NT2/D1 (cell line): Measurements from ENCODE around the gene CALD1.

Experiments used
- DNase-seq: peaks from one replicate; pipeline ENCODE4 v3.0.0-alpha.2; 2011; ENCODE audit warnings: low read depth, low spot score
- H3K27me3 ChIP-seq: 2 replicates; pipeline ENCODE4 v1.6.0; 2011; ENCODE audit warnings: mild to moderate bottlenecking; ENCODE audit not compliant: insufficient read length, insufficient read depth
- H3K36me3 ChIP-seq: 2 replicates; pipeline ENCODE4 v1.6.1; 2011; ENCODE audit warnings: mild to moderate bottlenecking, low read length, mixed read lengths; ENCODE audit not compliant: insufficient read depth, insufficient read length
- H3K4me1 ChIP-seq: 2 replicates; pipeline ENCODE4 v1.5.1; 2011; ENCODE audit not compliant: insufficient read depth, insufficient read length
- H3K4me3 ChIP-seq: 2 replicates; pipeline ENCODE4 v1.5.1; 2011; ENCODE audit warnings: low read depth; ENCODE audit not compliant: insufficient read length
- H3K9ac ChIP-seq: 2 replicates; pipeline ENCODE4 v1.6.0; 2011; ENCODE audit warnings: low read depth; ENCODE audit not compliant: insufficient read length
- H3K9me3 ChIP-seq: 2 replicates; pipeline ENCODE4 v1.5.1; 2011; ENCODE audit warnings: mild to moderate bottlenecking, low read length; ENCODE audit not compliant: insufficient read depth
- SUZ12 ChIP-seq: IDR thresholded peaks from 2 replicates; pipeline ENCODE4 v1.6.1; 2011; ENCODE audit not compliant: insufficient read length, insufficient read depth; ENCODE audit errors: extremely low read depth
- YY1 ChIP-seq: IDR thresholded peaks from 2 replicates; pipeline ENCODE4 v1.6.1; 2011; ENCODE audit not compliant: insufficient read length, insufficient read depth
- ZNF274 ChIP-seq: IDR thresholded peaks from 2 replicates; pipeline ENCODE4 v1.6.1; 2011; ENCODE audit warnings: mild to moderate bottlenecking, low read depth, low read length

The CALD1 gene

DNA sequence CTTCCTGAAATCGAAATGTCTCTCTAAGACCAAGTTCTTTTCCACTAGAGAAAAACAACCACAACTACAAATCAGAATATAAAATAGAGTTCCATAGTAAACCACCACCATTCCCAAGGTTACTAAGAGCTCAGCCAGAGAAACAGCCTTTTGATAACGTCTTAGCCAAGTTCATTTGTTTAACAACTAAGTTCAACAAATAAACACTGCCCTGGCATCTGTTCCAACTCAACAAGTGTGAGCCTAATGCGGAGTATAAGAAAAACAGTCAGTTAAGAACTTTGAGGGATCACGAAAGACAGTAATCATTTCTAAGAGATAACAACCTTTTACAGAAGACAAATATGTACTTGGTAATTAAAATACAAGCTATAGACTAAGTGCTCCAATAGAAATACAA lies 77.3 kb downstream of the CALD1 start:
- Histone ChIP-seq H3K4me1 (no peaks in the 10 kb centered on the region), H3K27me3 (no peaks in the 10 kb centered on the region), H3K4me3 (no peak overlapping the region), H3K9ac (no peak overlapping the region), H3K9me3 (no peaks in the 10 kb centered on the region), H3K36me3 (peaks cover 32% of the 10 kb centered on the region)
- no peak for DNase-seq
- TF ChIP-seq ZNF274 (no peak), SUZ12 (no peak), YY1 (no peak)

DNA sequence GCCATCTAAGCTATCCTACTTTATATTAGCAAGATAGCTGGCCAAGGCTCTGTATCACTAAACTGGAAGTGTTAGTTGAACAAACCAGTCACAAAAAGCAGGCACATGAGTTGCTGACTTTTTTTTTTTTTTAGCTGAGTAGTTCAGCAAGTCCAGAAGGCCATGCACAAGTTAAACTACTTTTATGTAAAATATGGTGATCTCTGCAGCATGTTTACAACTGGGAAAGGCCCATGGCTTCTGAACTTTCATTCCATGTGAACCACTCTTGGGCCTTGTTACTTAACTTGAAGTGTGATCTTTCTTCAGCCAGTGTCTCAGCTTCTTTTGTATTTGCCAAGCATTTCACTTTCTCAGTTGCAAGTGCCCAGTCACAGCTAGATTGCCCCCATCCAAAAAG lies 78.5 kb downstream of the CALD1 start:
- Histone ChIP-seq H3K4me3 (no peak overlapping the region), H3K4me1 (no peaks in the 10 kb centered on the region), H3K9ac (no peak overlapping the region), H3K27me3 (no peaks in the 10 kb centered on the region), H3K36me3 (peaks cover 27% of the 10 kb centered on the region), H3K9me3 (no peaks in the 10 kb centered on the region)
- no peak for DNase-seq
- TF ChIP-seq YY1 (no peak), SUZ12 (no peak), ZNF274 (no peak)

DNA sequence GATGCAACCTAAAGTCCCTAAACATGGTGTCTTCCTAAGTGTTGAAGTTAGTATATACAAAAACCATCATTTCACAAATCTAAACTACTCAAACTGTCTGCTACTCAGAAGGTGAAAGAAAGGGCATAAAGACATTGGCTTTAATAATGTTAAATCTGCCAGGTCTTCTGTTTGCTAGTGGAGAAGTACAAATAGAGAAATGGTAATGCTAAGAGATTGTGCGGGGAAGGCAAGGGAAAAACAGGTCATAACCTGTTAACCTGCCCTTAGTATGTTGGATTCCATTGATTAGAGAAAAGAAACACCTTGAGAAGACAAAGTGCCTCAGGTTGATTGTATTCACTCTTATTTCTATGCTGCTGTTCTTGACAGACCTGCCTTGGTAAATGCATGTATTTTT lies 80.3 kb downstream of the CALD1 start:
- H3K36me3 ChIP-seq = peaks cover 30% of the 10 kb centered on the region

DNA sequence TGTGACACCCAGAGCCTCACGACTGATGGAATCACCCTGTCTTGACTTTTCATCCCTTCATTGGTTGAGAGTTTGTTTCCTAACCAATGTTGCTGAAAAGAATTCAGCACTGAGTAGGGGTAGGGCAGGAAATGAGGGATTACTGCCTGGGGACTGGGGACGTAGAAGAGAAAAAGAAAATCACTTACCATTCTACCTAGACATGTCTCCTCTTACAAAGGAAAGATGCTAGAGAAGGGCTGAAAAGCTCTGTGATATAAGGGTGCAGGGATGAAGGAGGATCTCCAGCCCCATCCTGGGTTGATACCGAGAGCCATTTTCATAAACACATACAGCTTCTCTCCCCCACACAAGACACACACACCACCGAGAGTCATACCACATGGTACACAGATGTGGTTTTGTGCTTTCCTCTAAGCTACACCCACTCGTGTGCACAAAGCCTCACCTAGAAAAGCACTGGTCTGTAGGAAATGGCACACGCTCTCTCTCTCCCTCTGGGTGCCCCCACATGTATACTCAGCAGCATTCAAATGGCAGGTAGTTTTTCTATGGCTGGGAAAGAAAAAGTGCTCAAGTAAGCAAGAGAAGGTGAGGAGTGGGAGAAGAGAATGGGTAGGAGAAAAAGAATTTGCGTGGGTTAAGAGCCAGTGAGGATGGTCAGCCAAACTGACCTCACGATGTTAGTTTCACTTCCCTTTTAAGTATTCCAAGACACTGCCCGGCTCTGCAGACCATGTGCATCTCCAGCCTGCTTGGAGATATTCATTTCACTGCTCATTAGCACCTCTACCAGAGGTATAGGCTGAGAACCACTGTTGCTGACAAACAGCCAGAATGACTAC lies 85.8 kb downstream of the CALD1 start:
- TF ChIP-seq YY1 (no peak), ZNF274 (no peak), SUZ12 (no peak)
- DNase-seq = peak; percentile 56
- no peak overlapping the region for H3K9ac ChIP-seq
- H3K4me3 ChIP-seq = no peak overlapping the region
- no peaks in the 10 kb centered on the region for H3K4me1 ChIP-seq
- H3K27me3 ChIP-seq = no peaks in the 10 kb centered on the region
- no peaks in the 10 kb centered on the region for H3K9me3 ChIP-seq
- peaks cover 59% of the 10 kb centered on the region for H3K36me3 ChIP-seq

More for the DNA sequence above, 80.3 kb downstream of the CALD1 start:
- Histone ChIP-seq H3K4me1 (no peaks in the 10 kb centered on the region), H3K9ac (no peak overlapping the region), H3K9me3 (no peaks in the 10 kb centered on the region), H3K27me3 (no peaks in the 10 kb centered on the region), H3K4me3 (no peak overlapping the region)
- no peak for DNase-seq
- no peak for TF ChIP-seq YY1
- no peak for TF ChIP-seq SUZ12
- TF ChIP-seq ZNF274 = no peak

DNA sequence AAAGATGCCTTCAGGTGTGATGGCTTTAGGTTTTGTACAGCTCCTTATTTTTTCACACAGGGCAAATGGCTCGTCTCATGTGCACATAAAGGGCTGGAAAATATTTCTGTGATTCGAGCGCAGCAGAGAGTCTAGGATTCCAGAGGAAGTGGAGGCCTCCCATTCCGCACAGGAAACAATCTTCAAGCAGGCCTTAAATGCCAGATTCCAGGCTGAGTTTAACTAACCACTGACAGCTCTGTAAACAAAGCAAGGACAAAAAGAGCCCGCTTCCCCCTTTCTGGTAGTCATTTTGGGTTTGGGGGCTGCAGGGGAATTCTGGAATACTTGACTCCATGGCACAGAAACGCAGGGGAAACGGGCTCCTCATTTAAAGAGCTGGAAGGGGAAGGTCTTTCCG lies 87.2 kb downstream of the CALD1 start:
- no peak overlapping the region for H3K9ac ChIP-seq
- no peaks in the 10 kb centered on the region for H3K9me3 ChIP-seq
- H3K4me1 ChIP-seq = no peaks in the 10 kb centered on the region
- no peak for TF ChIP-seq YY1
- TF ChIP-seq SUZ12 = no peak
- no peak for TF ChIP-seq ZNF274
- peaks cover 57% of the 10 kb centered on the region for H3K36me3 ChIP-seq
- no peak for DNase-seq
- no peak overlapping the region for H3K4me3 ChIP-seq
- no peaks in the 10 kb centered on the region for H3K27me3 ChIP-seq

DNA sequence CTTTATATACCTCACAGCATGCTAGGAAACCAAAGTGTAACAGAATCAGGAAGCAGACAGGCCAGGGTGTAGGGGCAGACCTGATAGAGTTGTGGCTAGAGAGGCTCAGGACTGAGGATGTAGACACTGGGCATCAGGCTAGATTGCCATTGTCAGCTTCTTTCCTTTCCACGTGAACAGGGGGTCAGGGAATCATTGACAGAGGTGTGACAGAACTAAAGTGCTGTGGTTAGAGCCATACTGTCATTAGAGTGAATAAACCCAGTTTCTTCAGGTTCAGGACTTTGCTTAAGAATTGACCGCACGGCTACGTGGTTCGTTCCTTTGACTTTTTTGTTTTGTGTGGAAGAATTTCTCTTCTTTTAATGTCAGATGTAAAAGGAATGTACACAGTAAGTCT lies 90.7 kb downstream of the CALD1 start:
- Histone ChIP-seq H3K27me3 (no peaks in the 10 kb centered on the region), H3K4me1 (no peaks in the 10 kb centered on the region), H3K9me3 (no peaks in the 10 kb centered on the region), H3K36me3 (peaks cover 63% of the 10 kb centered on the region), H3K4me3 (no peak overlapping the region), H3K9ac (no peak overlapping the region)
- TF ChIP-seq SUZ12 = no peak
- no peak for DNase-seq

DNA sequence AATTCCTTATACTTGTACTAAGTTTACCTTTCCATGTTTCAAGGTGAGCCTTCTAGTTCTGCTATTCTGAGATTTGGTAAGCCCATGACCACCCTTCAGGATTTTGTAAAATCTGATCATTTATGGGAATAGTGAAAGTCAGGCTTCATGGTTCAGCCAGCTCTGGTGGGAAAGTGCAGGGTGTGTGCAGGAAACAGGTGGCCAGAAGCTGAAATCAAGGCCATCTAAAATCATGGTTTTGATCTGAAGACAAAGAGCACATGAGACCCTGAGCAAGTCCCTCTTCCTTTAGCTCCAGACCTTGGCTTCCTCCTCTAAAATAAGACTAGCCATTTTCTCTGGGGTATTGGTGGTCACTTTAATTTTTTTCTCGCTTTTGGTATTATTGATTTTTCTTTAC lies 91.3 kb downstream of the CALD1 start:
- TF ChIP-seq ZNF274 (no peak), SUZ12 (no peak), YY1 (no peak)
- DNase-seq = no peak
- H3K4me3 ChIP-seq = no peak overlapping the region
- no peaks in the 10 kb centered on the region for H3K4me1 ChIP-seq
- no peaks in the 10 kb centered on the region for H3K9me3 ChIP-seq
- H3K9ac ChIP-seq = no peak overlapping the region
- peaks cover 62% of the 10 kb centered on the region for H3K36me3 ChIP-seq
- H3K27me3 ChIP-seq = no peaks in the 10 kb centered on the region

DNA sequence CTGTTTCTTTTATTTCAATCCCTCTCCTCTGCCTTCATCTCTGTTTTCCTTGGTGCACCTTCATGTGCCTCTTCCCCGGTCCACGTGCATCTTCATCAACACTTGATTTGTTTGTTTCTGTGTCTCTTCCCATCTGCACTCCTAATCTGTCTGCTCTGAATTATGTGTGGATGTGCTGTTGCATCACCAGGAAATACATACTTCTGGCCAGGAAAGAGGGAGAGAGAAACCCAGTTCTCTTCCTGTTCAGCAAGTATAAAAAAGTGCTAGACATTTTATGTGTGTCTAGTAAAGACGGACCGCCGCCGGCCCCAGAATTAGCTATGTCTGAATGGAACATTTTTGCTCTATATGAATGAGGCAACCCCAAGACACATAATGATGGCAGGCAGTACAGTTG lies 93.8 kb downstream of the CALD1 start:
- H3K9me3 ChIP-seq = no peaks in the 10 kb centered on the region
- peaks cover 62% of the 10 kb centered on the region for H3K36me3 ChIP-seq
- no peaks in the 10 kb centered on the region for H3K4me1 ChIP-seq
- TF ChIP-seq YY1 (no peak), SUZ12 (no peak), ZNF274 (no peak)
- H3K4me3 ChIP-seq = no peak overlapping the region
- no peak overlapping the region for H3K9ac ChIP-seq
- DNase-seq = no peak
- no peaks in the 10 kb centered on the region for H3K27me3 ChIP-seq
